Gastrocnemius medialis (tissue), 4 donors: Measurements from ENCODE around the gene PRELP. TPM values are rescaled to one million over a fixed set of nuclear protein-coding genes. Genes with fewer than 3 reads are reported as not detected.

ENCODE experiments used
- ATAC-seq, 2 donors: fragments of 150-250 bp; one replicate each; pipeline ENCODE4 v1.9.1; 2016
- DNase-seq, 2 donors: peaks; one replicate each; pipeline ENCODE4 v3.0.0-alpha.2; 2019
- H3K27ac ChIP-seq, 4 donors: fragments of 200-600 bp; sonication (generic); 1 replicate in 1 of 4; 2 replicates in 3 of 4; pipeline ENCODE4 v1.5.1; 2016 to 2018; ENCODE audit warnings: mild to moderate bottlenecking in 2 of 4, moderate library complexity in 1 of 4
- H3K27me3 ChIP-seq, 3 donors: fragments of 200-600 bp; sonication (generic) in 2 of 3; 1 replicate in 1 of 3; 2 replicates in 2 of 3; pipeline versions ENCODE4 v1.5.1 to v1.6.0; 2016 to 2019; ENCODE audit warnings: mild to moderate bottlenecking in 1 of 3, moderate library complexity in 1 of 3
- H3K36me3 ChIP-seq, 2 donors: fragments of 200-600 bp; sonication (generic) in 1 of 2; one replicate each; pipeline ENCODE4 v1.5.1; 2017 to 2018
- H3K4me1 ChIP-seq, 2 donors: fragments of 200-600 bp; sonication (generic) in 1 of 2; one replicate each; pipeline ENCODE4 v1.5.1; 2016 to 2017; ENCODE audit warnings: mild to moderate bottlenecking in 2 of 2
- H3K4me3 ChIP-seq, 4 donors: fragments of 200-600 bp; sonication (generic) in 3 of 4; 1 replicate in 1 of 4; 2 replicates in 3 of 4; pipeline ENCODE4 v1.5.1; 2016 to 2019; ENCODE audit warnings: mild to moderate bottlenecking in 2 of 4
- H3K9me3 ChIP-seq, 3 donors: fragments of 200-600 bp; sonication (generic) in 2 of 3; 1 replicate in 1 of 3; 2 replicates in 2 of 3; pipeline ENCODE4 v1.5.1; 2016 to 2019
- POLR2A ChIP-seq, 2 donors: fragments of 450-650 bp; IDR thresholded peaks; one replicate each; pipeline ENCODE4 v1.6.1; 2017; ENCODE audit warnings: antibody characterized with exemption in 2 of 2, mild to moderate bottlenecking in 2 of 2, moderate library complexity in 2 of 2
- in situ Hi-C, 4 donors: fragments of 200-750 bp; cut with MboI; loops; one replicate each; pipeline versions ENCODE4 v1.15.0 to v1.8.0; 2017; ENCODE audit warnings: low sequenced_read_pairs in 4 of 4
- intact Hi-C: fragments of 100-400 bp; cut with DNase I; formaldehyde crosslinking; loops from one replicate; pipeline ENCODE4 v1.15.1; 2023; ENCODE audit warnings: low total_unique reads
- total RNA-seq, 4 donors: library from RNA; depleted of rRNA; stranded (reverse); fragments of >200 nt; gene quantifications; one replicate each; pipeline versions ENCODE4 v1.1.0 to v1.2.3, GENCODE V29; 2016
- TF ChIP-seq, protein P1 (sequence below), 5 experiments: fragments of 450-650 bp in 3 of 5; fragments of 200-600 bp in 2 of 5; sonication (generic) in 2 of 5; IDR thresholded peaks in 4 of 5; conservative IDR thresholded peaks in 1 of 5; 1 replicate in 4 of 5; 2 replicates in 1 of 5; pipeline ENCODE4 v1.5.1; 2016 to 2019; ENCODE audit warnings: antibody characterized with exemption in 5 of 5, mild to moderate bottlenecking in 3 of 5, moderate library complexity in 3 of 5

Gene PRELP
- total RNA-seq, 4 donors from 2014 or later = 12.2 to 32.6 (median 16.9) TPM

DNA sequence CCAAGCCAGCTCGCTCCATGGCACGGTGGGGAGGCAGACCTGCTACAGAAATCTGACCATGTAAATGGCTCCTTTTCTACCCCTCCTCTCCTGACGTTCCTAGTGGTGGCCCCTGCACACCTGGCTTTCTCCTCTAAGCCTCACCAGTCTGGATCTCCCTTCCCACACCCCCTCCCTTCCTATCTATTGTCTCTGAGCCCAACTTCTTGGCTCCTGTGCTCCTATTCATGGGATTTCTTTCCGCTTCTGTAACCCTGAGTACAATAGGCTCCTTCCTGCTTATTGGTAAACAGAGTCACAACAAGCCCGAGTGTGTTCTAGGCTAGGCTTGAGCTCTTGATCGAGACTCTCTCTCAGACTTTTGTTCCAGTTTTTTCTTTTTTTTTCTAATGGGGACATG, 35.9 kb downstream of the PRELP start:
- in situ Hi-C loops (no loop called here), intact Hi-C loops (no loop called here)
- no peak overlapping the region for H3K4me3 ChIP-seq
- DNase-seq = no peak
- peak in 1 of 2 donors; percentile 47 for ATAC-seq
- peak overlapping the region in 2 of 4 donors; percentile 64 to 69 for H3K27ac ChIP-seq
- H3K9me3 ChIP-seq = no peaks in the 10 kb centered on the region
- TF ChIP-seq POLR2A (IDR thresholded peaks at IDR 0.05) = no peak
- peaks cover 13% of the 10 kb centered on the region in 2 donors for H3K4me1 ChIP-seq
- no peaks in the 10 kb centered on the region for H3K27me3 ChIP-seq
- H3K36me3 ChIP-seq = no peaks in the 10 kb centered on the region

DNA sequence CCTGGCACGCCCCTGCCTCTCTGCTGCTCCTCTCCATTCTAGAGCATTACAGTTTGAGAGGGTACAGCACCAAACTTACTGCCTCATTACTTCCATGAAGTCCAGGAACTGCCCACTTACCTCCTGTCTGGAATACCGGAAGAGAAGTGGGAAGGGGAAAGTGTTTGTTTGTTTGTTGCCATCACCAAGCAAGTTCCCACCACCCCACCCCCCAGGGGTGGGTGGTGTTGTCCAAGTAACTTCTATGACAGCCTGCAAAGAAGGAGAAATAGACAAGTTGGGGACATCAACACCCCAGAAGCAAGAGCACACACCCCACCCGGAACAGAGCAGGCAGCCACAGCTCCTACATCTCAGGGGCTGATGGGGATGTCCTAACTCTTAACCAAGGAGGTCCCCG, 36.3 kb downstream of the PRELP start:
- ATAC-seq (no peak), DNase-seq (no peak)
- Histone ChIP-seq H3K27ac (peak overlapping the region in 3 of 4 donors; percentile 16 to 69 (median 64)), H3K36me3 (no peaks in the 10 kb centered on the region), H3K9me3 (no peaks in the 10 kb centered on the region), H3K27me3 (no peaks in the 10 kb centered on the region), H3K4me1 (peaks cover 9 to 13% of the 10 kb centered on the region in 2 donors), H3K4me3 (no peak overlapping the region)
- in situ Hi-C loops = no loop called here
- no peak for TF ChIP-seq POLR2A (IDR thresholded peaks at IDR 0.05)
- TF ChIP-seq, protein P1, sequence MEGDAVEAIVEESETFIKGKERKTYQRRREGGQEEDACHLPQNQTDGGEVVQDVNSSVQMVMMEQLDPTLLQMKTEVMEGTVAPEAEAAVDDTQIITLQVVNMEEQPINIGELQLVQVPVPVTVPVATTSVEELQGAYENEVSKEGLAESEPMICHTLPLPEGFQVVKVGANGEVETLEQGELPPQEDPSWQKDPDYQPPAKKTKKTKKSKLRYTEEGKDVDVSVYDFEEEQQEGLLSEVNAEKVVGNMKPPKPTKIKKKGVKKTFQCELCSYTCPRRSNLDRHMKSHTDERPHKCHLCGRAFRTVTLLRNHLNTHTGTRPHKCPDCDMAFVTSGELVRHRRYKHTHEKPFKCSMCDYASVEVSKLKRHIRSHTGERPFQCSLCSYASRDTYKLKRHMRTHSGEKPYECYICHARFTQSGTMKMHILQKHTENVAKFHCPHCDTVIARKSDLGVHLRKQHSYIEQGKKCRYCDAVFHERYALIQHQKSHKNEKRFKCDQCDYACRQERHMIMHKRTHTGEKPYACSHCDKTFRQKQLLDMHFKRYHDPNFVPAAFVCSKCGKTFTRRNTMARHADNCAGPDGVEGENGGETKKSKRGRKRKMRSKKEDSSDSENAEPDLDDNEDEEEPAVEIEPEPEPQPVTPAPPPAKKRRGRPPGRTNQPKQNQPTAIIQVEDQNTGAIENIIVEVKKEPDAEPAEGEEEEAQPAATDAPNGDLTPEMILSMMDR (IDR thresholded peaks at IDR 0.05 in 4 of 5, conservative IDR thresholded peaks at IDR 0.05 in 1 of 5) = no peak
- intact Hi-C loops = no loop called here

DNA sequence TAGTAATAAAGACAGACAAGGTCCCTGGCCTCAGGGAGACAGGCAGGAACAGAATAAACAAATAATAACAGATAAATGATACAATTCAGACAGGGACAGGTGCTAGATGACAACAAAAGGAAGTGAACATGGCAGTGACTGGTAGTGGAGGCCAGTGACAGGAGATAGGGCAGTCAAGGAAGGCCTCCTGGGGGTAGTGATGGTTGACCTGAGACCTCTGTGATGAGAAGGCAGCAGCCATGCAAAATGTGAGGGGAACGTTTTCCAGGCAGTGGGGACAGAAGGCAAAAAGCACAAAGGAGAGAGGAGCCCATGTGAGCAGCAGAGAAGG, 36.9 kb downstream of the PRELP start:
- Histone ChIP-seq H3K4me1 (peaks cover 6 to 13% of the 10 kb centered on the region in 2 donors), H3K4me3 (no peak overlapping the region), H3K27ac (peak overlapping the region in 3 of 4 donors; percentile 16 to 69 (median 64)), H3K27me3 (no peaks in the 10 kb centered on the region), H3K9me3 (no peaks in the 10 kb centered on the region), H3K36me3 (no peaks in the 10 kb centered on the region)
- in situ Hi-C loops = no loop called here
- TF ChIP-seq, protein P1 (IDR thresholded peaks at IDR 0.05 in 4 of 5, conservative IDR thresholded peaks at IDR 0.05 in 1 of 5) = no peak
- TF ChIP-seq POLR2A (IDR thresholded peaks at IDR 0.05) = no peak
- DNase-seq (no peak), ATAC-seq (no peak)
- intact Hi-C loops = no loop called here

DNA sequence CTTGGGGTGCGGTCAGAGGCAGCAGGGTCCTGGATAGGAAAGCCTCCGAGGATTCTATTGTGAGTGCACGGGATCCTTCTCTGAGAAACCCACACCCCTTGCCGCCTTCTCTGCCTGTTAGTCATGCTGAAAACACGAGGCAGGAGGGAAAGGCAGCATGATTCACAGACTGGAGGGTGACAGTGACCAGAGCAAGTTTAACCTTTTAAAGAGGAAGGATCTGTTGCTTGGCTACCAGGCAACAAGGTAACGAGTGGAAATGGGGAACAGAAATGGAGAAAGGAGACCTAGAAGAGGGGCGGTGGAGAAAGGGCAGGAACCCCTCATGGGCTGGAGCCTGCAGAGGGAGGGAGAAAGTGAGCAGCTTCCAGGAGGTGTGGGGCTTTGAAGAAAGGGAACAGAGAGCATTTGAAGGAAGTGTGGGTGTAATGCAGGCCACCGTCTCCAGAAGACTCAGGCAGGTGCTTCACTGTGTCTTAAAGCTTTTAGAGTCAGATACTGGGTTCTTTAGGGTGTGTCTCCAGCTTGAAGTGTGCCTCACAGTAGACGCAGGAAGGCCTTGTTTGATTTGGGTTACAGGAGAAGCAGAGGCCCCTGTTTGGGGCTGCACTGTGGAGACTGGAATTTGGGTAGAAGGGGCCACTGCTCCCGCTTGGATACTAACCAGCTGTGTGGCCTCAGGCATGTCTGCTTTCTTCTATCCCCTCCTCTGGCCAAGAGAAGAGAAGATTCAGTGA, 37.4 kb downstream of the PRELP start:
- in situ Hi-C loops = no loop called here

DNA sequence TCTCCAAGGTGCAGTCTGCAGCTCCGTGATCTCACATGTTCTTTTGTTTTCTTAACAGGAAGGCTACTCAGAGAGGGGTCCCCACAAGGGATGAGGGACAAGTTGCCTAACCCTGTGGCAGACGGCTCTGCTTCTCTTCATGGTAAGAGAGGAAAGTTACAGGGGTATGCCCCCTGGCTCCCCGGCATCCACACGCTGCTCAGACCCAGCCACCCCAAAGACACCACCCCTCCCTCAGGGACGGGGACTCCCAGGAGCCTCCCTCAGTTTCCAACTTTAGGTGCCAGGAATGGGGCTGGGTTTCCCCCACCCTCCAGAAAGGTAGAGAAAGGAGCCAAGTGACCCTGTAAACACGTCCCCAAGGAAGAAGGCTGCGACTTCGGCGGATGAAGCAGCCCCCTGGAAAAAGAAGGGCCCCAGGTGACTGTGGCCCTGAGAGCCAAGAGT, 38.0 kb downstream of the PRELP start:
- Histone ChIP-seq H3K36me3 (no peaks in the 10 kb centered on the region), H3K9me3 (no peaks in the 10 kb centered on the region), H3K4me3 (no peak overlapping the region), H3K27ac (peak overlapping the region in 3 of 4 donors; percentile 16 to 69 (median 64)), H3K4me1 (peaks cover 0 to 7% of the 10 kb centered on the region in 2 donors), H3K27me3 (no peaks in the 10 kb centered on the region)
- intact Hi-C loops = no loop called here
- in situ Hi-C loops = no loop called here
- no peak for DNase-seq
- no peak for ATAC-seq
- TF ChIP-seq POLR2A (IDR thresholded peaks at IDR 0.05) = no peak
- TF ChIP-seq, protein P1 (IDR thresholded peaks at IDR 0.05 in 4 of 5, conservative IDR thresholded peaks at IDR 0.05 in 1 of 5) = no peak

More for the DNA sequence above, 37.4 kb downstream of the PRELP start:
- Histone ChIP-seq H3K27ac (peak overlapping the region in 3 of 4 donors; percentile 16 to 69 (median 64)), H3K27me3 (no peaks in the 10 kb centered on the region), H3K9me3 (no peaks in the 10 kb centered on the region), H3K4me3 (no peak overlapping the region), H3K4me1 (peaks cover 1 to 10% of the 10 kb centered on the region in 2 donors), H3K36me3 (no peaks in the 10 kb centered on the region)
- peak; percentile 19 to 56 for DNase-seq
- intact Hi-C loops = no loop called here
- no peak for TF ChIP-seq POLR2A (IDR thresholded peaks at IDR 0.05)
- TF ChIP-seq, protein P1 (IDR thresholded peaks at IDR 0.05 in 4 of 5, conservative IDR thresholded peaks at IDR 0.05 in 1 of 5) = no peak
- ATAC-seq = peak; percentile 72 to 86
